GM18520 (cell line): Measurements from ENCODE around the gene PRDX5.
A peak's percentile ranks its signal among the peaks of the same experiment; 100 is the strongest.

Experiments used
- ATAC-seq: cut with Tn5 transposase; IDR thresholded peaks from one replicate; pipeline ENCODE4 v1.9.1; 2021; ENCODE audit not compliant: unreplicated experiment

Gene PRDX5

DNA sequence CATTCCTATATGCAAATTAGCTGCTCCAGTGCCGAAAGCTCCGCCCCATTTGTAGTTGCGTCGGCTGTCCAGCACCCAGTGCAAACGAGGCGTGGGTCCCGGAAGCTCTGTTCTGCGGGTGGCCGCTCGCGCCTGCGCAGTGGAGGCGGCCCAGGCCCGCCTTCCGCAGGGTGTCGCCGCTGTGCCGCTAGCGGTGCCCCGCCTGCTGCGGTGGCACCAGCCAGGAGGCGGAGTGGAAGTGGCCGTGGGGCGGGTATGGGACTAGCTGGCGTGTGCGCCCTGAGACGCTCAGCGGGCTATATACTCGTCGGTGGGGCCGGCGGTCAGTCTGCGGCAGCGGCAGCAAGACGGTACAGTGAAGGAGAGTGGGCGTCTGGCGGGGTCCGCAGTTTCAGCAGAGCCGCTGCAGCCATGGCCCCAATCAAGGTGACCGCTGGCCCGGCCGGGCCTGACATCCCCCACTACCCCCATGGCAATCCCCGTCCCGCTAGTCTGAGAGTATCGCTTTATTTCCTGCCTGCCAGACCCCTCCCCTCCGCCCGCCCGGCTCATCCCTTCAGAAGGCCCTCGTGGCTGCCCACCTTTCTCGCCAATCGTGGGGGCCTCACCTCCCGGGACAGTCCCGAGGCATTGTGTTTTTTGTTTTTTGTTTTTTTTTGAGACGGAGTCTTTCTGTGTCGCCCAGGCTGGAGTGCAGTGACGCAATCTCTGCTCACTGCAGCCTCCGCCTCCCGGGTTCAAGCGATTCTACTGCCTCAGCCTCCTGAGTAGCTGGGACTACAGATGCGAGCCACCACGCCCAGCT lies at the start of gene PRDX5:
TSS of gene PRDX5 (plus strand) at position 161 of the 805 bp plus-strand sequence. CDS start at position 256, 95 bp downstream.
- peak; percentile 66 for ATAC-seq

DNA sequence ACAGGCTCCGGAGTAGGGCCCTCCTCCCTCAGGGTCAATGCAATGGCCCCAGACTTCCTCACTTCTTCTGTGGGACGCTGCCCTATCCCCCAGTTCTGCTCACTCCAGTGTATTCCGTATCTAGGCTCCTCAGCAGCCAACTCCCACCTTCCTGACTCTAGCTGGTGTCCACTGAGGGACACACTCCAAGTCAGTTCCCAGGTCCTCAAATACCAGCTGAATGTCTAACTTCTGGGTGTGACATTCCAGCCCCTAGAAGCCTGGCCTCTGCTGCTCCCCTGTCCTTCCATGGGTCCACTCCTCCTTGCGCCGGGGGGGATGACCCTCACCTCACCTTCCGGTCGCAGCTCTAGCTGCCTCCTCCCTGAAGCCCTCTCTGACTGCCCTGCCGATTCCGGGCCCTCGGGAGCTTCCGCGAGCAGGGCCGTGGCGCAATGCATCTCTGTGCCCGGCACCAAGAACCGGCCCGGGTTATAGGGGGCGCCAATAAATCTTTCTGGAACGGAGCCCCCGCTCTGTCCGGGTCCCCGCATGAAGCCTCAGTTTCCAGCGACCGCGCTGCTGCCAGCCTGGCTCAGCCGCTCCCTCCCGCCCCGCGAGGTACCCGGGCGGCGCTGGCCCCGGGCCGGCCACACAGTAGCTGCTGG lies 48.9 kb upstream of the PRDX5 start:
- ATAC-seq: peak; percentile 5

DNA sequence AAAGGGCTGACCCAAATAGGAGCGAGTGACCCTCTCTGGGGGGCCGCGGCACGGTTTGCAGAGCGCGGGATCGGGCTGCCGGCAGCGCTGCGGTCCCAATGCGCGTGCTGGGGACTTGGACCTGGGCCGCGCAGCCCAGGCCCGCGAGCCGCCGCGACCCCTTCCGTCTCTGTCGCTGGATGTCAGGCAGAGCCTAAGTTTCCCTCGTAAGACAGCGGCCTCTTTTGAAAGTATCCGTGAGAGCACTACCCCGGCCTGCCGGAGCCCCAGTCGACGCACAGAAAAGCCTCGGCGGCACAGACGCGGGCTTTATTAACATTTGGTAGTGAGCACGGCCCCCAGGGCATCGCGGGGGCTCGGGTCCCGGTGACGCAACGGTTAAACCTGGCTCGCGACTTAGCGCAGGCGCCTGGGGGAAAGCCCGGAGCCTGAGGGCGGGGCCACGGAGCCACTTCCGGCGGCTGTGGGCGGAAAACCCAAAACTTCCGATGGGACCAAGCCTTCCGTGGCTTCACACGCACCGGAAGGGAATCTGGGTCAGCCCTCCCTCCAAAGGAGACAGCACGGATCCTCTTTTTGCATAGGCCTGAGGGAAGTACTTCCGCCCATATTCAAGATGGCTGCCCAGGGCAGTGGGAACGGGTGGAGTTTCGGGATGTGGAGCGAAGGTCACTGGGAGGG lies 48.2 kb upstream of the PRDX5 start:
- ATAC-seq: peak; percentile 72

DNA sequence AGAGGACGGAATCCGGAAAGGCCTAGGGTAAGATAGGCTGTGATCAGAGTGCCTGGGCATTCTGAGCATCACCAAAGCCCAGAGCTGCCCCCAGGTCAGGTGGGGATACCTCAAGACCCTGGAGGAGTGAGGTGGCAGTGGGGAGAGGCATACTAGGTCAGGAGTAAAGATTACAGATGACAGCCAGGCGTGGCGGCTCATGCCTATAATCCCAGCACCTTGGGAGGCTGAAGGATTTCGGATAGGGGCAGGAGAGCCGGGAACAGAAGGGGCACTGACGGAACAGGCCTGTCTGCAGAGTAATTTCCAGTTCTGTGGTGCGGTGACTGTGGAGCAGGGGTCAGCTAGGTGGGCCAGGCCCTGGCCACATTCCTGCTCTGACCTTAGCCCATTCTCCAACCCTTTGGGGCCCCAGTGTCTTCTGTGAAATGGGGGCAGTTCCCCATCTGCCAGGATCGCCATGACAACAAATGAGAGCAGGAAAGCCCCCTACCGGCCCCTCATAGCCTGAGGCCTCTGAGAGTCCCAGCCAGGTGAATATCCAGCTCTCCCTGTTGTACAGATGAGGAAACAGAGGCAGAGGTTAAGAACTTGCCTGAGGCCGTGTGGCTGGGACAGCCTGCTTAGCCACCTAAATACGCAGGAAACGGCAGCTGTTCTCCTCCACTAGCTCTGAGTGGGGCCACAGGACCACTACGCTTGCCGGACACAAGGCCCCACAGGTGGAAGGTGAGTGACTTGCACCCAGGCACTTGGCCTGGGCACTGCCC lies 42.7 kb upstream of the PRDX5 start:
- ATAC-seq: no peak

DNA sequence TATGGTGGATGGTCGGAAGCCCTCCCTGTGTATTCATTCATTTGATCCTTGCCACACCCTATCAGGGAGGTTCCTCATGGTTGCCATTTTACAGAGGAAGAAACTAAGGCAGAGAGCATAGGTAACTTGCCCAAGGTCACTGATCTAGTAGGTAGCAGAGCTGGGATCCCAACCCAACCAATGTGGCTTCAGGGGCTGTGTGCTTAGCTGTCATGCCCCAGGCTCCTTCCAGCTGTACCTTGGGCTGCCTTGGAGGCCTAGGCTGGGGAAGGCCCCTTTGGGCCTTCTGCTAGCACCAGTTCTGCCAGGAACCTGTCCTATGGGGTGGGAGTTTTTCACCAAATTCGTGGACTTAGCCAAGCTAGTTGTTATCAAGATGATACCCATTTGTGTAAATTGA lies 42.1 kb upstream of the PRDX5 start:
- no peak for ATAC-seq

DNA sequence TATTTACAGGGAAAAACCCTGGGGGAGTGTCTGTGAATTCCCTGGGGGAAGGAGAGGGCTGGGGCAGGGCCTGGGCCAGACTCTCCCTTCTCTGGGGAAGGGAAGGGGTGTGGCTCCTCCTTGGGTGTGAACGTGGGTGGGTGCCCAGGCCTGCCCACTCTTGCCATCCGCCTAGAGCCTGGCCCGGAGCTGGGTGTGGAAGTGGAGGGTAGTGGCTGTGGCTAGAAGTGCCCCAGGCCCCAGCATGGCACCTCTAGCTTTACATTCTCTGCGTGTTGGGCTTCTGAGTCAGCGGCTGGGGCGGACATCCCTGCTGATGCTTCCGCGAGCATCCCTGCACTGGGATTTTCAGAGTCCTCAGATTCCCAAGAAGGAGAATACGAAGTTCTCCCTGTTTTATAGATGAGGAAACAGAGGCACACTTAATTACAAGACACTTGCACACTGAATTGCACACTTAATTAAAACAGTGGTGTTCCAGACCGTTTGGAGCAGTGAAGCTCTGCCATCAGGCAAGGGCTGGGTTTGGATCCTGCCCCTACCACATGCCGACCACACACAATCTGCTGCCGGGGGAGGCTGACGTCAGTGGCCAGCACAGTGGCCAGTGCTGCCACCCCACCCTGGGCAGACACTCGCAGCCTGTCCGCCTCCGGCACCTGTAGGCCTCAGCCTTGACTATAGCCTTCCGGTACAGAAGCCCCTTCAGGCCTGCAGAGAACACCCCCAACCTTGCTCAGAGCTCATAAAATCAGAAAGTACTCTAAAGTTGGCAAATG lies 41.1 kb upstream of the PRDX5 start:
- ATAC-seq: no peak

DNA sequence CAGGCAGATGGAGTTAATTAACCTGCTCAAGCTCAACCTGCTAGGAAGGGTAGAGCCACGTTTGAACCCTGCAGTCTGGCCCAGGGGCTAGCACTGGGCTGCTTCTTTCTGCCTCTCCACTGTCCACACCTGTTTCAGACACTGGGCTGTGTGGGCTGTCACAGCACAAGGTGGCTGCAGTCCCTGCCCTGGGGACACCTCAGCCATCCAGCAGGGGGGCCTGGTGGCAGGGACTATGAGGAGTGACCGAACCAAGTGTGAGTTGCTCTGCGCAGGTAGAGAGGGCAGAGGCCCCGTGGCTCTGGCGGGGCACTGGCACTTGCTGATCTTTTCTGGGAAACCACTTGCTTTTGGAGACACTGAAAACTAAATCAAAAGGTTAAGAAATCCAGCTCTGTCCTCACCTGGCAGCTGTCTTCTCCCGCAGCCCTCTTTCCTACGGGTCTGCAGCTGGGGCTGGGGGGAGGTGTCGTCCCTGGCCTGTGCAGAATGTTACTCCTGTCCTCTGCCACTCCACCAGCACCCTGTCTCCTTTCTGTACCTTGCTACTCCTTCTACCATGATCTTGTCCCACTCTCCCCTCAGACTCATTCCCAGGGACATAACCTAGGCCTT lies 39.2 kb upstream of the PRDX5 start:
- no peak for ATAC-seq

DNA sequence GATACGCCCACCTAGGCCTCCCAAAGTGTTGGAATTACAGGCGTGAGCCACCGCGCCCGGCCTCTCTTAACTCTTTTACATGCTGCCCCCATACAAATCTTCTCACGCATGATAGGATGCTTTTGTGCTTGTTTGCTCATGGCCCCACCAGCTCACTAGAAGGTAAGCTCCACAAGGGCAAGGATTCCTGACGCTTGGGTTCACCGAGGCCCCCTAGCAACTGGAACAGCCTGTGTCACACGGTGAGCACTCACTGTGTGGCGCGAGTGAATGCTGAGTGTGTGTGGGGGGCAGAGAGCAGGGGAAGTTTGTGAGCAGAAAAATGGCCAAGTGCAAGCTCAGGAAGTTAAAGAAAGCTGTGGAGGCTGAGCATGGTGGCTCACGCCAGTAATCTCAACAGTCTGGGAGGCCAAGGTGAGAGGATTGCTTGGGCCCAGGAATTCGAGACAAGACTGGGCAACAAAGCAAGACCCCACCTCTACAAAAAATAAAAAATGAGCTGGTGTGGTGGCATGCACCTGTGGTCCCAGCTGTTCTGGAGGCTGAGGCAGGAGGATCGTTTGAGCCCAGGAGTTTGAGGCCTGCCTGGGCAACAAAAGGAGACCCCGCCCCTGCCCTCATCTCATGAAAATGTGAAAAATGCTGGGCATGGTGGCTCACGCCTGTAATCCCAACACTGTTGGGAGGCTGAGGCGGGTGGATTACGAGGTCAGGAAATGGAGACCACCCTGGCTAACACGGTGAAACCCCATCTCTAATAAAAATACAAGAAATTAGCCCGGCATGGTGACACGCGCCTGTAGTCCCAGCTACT lies 35.8 kb upstream of the PRDX5 start:
- no peak for ATAC-seq

DNA sequence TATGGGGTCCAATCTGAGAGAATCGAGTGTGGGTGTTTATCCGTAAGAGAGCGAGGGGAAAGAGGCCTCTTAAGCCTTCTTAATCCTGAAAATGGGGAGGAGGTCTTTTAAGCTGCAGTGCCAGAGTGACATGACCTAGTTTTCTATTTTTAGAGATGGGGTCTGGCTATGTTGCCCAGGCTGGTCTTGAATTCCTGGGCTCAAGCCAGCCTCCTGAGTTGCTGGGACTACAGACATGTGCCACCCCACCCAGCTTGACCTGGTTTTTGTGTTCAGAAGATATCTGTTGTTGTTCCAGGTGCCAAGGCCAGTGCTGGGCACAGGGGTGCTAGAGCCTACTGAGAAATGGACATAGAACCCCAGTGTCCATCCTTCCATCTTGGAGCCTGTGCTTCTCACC lies 34.8 kb upstream of the PRDX5 start:
- no peak for ATAC-seq

DNA sequence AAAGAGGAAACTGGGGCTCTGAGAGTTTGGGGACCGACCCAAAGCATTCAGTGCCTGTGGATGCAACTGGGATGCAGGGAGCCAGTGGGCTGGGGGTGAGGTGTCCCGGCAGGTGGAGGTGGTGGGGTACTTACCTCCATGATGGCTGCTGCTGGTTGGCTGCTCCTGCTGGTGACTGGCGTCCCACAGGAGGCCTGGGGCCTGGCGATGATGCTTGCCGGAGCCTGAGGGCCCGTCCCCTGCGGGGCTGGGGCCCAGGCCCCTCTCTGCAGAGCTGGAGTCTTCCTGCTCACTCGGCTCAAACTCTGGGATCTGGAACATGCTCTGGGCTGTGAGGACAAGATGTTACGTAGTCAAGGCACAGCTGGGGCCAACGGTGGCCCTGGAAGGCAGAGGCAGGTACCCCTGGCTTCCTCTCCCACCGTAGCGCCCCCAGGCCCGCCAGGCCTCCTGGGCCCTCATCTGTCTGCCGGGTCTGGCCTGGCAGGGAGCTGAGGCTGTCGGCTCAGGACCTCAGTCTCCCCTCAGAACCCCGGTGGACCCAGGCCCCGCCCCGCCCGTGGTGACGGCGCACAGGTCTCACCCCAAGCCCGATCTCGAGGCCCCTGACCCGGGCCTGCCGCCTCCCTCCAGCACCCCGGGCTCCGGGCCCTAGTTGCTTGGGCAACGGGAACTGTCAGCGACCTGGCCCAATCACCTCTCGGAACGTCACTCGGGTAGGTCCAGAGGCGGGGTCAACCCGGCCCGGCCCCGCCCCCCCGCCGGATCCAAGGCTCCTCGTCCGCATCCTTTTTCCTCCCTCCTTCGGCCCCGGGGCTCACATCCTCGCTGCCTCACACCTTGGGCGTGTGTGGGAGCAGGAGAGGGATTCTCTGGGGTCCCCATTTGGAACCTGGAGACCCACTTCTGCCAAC lies 33.6 kb upstream of the PRDX5 start, which contains the start of gene BAD:
TSS of gene BAD (minus strand) at position 618 of the 914 bp plus-strand sequence. CDS start at position 321, 297 bp downstream.
- peak; percentile 58 for ATAC-seq

DNA sequence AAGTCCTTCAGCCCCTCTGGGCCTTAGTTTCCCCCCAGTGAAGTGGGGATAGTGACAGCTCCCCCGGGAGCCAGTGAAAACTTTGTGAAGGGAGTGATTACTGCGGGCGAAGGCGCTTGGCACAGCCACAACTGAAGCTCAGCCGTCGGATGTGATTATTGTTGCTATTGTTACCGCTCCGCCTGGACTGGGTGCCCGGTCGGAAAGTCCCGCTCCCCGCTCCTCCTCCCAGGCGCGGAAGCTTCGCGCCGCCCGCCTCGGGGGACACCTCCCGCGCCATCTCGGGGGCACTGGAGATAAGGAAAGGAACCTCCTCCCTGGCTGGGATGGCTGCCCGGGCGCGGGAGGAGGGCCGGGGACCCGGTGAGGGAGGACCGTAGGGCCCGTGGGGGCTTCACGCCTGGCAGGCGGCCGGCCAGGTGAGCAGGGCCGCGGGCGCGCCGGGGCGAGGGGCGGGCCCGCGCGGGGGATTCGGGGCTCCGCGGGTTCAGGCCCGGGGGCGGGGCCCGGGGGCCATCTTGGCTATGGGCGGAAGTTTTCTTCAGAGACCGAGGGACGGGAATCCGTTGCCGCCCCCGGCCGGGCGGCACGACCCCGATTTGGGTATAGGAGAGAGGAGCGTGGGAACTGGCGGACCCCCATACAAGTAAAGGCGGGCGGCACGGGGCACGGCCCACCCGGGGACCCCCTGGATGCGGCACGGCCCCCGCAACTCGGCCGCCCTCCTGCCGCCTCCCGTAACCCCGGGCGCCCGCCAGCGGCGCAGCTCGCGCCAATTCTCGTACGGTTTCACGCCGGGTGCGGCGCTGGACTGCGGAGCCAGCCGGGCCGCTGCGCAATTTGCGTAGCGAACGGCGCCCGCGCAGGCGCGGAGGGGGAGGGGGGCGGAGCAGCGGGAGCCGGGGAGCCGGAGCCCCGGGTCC lies 32.7 kb upstream of the PRDX5 start, which contains the start of gene GPR137:
TSS of gene GPR137 (plus strand) at position 887 of the 923 bp plus-strand sequence. CDS start 677 bp downstream, outside the sequence.
- ATAC-seq: peak; percentile 61

DNA sequence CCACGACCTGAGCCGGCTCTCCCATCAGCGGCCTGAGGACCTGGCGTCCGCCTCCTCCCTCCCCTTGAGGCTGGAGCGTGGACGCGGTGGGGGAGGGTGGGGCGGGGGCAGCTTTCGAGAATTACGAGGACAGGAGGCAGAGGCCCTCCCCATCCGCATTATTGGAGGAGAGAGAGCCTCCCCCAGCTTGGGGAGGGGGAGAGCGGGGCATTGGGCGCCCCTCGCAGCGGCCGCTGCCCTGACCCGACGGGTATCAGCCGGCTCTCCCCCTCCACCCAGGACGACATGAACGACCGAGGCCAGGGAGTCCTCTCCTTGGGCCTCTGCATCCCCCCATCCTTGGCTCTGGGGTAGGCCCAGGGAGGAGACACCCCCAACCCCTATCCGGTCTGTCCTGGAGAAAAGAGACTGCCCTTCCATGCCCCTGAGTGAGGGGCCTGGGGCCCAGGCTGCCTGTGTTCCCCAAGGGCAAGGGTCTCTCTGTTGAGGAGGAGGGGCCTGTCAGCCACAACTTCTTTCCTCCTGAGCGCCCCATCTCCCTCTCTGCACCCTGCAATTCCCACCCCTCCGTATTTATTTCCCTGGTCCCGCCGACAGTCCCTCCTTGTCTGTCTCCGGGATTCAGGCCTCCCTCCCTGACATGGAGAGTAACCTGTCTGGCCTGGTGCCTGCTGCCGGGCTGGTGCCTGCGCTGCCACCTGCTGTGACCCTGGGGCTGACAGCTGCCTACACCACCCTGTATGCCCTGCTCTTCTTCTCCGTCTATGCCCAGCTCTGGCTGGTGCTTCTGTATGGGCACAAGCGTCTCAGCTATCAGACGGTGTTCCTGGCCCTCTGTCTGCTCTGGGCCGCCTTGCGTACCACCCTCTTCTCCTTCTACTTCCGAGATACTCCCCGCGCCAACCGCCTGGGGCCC lies 31.8 kb upstream of the PRDX5 start:
- no peak for ATAC-seq

DNA sequence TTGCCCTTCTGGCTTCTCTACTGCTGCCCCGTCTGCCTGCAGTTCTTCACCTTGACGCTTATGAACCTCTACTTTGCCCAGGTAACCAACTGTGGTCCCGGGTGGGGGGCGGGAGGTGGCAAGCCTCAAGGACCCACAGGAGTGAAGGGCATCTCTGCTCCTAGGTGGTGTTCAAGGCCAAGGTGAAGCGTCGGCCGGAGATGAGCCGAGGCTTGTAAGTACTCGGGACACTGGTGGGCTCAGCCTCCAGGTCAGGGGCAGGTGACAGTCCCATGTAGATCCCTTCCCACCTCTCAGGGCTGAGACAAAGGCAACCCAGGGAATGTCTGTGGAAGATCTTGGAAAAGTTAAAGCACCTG lies 31.1 kb upstream of the PRDX5 start:
- ATAC-seq: no peak

DNA sequence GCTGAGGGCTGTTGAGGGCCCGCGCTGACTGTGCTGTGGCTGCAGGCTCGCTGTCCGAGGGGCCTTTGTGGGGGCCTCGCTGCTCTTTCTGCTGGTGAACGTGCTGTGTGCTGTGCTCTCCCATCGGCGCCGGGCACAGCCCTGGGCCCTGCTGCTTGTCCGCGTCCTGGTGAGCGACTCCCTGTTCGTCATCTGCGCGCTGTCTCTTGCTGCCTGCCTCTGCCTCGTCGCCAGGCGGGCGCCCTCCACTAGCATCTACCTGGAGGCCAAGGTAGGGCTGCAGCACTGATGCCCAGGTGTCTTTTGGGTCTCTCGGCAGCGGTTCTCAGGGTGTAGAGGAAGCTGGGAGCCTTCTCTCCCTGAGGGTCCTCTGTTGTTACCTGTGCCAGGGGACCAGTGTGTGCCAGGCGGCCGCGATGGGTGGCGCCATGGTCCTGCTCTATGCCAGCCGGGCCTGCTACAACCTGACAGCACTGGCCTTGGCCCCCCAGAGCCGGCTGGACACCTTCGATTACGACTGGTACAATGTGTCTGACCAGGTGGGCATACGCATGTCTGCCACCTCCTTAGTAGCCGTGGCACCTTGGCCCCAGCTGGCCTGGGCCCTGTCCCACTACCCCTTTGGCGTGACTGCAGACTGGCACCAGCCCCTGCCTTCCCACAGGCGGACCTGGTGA lies 30.1 kb upstream of the PRDX5 start:
- no peak for ATAC-seq

DNA sequence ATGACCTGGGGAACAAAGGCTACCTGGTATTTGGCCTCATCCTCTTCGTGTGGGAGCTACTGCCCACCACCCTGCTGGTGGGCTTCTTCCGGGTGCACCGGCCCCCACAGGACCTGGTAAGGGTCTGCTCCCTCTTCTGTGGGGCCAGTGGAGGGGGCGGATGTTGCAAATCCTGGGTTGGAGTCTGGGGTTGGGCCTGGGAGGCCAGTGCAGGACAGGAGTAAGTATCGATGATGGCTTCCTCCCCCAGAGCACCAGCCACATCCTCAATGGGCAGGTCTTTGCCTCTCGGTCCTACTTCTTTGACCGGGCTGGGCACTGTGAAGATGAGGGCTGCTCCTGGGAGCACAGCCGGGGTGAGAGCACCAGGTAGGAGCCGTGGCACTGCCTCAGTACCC lies 29.6 kb upstream of the PRDX5 start:
- no peak for ATAC-seq
